Measurements from ENCODE around the gene FXYD3.

FXYD3 gene

DNA sequence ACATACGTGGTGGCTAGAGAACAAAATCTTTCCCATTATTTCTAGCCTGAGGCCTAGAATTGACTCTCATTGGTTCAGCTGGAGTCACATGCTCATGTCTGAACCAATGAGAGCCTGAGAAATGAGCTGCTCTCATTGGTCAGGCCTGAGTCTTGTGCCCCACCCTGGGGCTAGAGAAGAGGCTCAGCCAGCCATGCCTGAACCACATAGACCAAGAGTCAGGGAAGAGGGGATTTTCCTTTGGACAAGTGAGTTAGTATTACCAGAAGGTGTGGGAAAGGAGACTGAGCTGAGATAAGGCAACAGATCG is 45.8 kb downstream of the FXYD3 start:
- no peak for DNase-seq (ENCODE audit: low read depth in 2 of 2)

DNA sequence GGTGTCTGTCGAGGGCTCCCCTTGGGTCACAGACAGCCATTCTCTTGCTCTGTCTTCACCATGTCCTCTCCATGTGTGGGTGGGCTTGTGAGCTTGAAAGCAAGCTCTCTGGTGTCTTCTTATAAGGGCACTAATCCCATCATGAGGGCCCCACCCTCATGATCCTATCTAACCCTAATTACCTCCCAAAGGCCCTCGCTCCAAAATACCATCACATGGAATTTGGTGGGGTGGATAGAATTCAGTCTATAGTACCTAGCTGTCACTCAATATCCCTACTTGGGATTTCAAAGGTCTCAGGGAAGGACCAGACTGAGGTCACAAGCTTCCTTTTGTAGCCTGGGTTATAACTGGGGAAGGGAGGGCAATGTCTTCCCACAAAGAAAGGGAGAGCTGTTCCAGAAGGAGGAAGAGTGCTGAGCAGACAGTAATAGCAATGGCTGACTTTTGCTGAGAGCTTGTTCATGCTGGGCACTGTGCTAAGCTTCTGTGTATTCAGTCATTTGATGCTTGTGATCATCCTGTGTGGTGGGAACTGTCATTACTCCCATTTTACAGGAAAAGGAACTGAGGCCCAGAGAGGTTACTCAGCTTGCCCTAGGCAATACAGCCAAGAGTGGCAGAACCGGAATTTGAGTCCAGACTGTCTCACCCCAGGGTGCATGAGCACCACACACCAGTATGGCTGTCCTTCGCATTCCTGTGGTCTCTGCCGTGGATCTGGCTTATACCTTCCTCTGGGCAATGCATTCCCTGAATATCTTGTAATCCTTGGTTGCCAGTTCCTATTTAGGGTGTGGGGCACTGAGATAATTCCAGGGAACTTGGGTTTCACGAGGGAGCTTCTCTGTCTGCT is 47.1 kb downstream of the FXYD3 start:
- DNase-seq (ENCODE audit: low read depth in 2 of 2): no peak

DNA sequence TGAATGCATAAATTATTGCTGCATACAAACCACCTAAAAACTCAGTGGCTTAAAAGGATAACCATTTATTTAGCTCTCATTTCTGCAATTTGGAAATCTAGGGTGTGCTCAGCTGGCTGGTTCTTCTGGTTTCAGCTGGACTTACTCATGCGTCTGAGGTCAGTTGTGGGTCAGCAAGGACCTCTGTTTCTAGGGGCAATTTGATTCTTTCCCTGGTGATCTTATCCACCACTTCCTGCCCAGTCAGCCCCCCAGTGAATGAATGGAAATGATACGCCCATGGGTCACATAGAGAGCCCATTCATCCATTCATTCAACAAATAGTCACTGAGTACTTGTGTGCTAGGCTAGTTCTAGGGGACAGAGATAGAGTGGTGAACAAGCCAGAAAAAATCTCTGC is 48.8 kb downstream of the FXYD3 start:
- DNase-seq (ENCODE audit: low read depth in 2 of 2): no peak

DNA sequence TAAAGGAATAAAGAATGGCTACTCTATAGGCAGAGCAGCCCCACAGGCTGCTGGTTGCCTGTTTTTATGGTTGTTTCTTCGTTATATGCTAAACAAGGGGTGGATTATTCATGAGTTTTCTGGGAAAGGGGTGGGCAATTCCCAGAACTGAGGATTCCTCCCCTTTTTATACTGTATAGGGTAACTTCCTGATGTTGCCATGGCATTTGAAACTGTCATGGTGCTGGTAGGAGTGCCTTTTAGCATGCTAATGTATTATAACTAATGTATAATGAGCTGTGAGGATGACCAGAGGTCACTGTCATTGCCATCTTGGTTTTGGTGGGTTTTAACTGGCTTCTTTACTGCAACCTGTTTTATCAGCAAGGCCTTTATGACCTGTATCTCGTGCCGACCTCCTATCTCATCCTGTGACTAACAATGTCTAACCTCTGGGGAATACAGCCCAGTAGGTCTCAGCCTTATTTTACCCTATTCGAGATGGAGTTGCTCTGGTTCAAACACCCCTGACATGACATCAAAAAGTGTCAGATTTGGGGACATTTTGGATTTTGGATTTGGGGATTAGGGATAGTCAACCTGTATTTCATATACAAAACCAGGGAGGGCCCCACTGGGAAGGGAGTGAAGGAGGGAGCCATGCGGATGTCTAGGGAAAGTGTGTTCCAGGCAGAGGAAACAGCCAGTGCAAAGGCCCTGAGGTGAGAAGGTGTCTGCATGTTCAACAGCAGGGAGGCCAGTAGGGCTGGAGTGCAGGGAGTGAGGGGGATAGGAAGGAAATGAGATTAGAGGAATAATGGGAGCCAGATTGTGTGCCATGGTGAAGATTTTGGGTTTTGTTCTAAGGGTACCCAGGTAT is 49.8 kb downstream of the FXYD3 start:
- no peak for DNase-seq (ENCODE audit: low read depth in 2 of 2)

DNA sequence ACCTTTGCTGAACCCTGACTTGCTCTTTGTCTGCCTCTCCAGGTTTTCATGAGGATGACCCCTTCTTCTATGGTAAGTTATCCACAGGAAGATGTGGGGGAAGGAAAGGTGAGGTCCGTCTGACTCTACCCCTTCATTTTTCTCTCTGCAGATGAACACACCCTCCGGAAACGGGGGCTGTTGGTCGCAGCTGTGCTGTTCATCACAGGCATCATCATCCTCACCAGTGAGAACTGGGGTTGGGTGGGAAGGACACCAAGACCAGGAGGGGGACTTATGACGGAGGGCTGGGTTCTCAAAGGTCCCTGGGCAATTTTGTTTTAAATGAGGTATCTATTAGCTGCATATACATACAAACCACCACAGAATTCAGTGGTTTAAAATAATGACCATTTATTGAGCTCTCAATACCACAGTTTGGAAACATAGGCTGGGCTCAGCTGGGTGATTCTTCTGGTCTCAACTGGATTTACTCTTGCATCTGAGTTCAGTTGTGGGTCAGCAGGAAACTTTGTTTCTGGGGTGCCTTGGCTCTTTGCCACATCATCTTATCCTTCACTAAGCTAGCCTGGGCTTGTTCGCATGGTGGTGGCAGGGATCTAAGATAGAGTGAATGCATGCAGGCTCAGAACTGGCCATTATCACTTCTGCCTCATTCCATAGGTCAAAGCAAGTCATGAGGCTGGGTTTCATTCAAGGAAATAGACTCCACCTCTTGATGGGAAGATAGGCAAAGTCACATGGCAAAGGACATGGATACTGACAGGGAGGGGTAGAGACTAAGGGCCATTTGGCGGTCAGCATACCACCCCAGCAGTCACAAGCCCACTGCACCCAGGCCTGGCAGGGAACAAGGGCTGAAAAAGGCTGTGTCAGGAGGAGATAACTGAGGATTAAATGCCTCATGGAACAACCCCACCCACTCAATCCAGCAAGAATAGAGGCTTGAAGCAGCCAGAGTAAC is 50.8 kb downstream of the FXYD3 start:
- no peak for DNase-seq (ENCODE audit: low read depth in 2 of 2)

DNA sequence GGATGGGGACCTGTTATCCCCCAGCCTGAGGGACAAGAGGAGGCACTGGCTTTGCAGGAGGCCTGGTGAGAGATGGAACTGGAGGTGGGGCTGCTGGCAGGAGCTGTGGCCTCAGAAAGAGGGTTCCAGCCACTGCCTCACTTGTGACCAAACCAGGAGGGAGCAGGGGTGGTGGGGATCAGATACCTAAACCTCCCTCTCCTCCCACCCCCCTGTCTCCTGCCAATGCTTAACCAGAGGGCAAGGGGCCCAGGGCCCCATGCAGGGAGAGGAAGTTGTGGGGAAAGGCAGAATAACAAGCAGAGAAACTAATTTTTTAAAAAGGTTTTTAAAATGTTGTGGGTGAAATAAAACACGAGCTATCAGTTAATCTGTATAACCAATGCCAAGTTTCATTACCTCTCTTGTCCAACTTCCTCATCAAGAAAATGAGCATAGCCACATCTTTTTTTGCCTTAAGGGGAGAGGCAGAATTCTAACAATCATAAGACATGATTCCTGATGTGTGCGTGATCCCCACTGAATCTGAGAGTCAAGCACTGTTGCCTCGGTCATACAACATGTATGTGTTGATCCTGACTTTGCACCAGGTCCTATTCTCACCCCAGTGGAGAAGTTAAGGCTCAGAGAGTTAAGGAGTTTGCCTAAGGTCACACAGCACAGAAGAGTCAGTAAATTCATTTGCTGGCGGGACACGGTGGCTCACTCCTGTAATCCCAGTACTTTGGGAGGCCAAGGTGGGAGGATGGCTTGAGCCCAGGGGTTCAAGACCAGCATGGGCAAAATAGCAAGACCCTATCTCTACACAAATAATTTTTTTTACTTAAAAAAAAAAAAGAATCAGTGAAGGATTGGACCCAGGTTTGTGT is 51.9 kb downstream of the FXYD3 start:
- no peak for DNase-seq (ENCODE audit: low read depth in 2 of 2)

DNA sequence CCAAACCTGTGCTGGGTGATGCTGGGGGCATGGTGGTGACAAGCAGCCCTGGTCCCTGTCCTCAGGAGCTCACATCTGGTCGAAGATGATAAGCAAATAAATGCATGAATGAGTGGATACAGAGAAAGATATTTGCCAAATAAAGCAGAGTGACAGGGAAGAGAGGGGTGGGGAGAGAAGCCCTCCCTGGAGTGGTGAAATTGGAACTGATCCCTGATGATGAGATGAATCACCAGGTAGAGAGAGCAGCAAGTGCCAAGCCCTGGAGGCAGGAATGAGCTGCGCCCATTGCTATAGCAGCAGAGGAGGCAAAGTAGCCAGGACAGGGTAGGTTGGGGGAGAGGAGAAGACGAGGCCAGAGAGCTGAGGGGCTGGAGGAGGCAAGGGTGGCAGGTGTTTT is 52.6 kb downstream of the FXYD3 start:
- DNase-seq (ENCODE audit: low read depth in 2 of 2): no peak

DNA sequence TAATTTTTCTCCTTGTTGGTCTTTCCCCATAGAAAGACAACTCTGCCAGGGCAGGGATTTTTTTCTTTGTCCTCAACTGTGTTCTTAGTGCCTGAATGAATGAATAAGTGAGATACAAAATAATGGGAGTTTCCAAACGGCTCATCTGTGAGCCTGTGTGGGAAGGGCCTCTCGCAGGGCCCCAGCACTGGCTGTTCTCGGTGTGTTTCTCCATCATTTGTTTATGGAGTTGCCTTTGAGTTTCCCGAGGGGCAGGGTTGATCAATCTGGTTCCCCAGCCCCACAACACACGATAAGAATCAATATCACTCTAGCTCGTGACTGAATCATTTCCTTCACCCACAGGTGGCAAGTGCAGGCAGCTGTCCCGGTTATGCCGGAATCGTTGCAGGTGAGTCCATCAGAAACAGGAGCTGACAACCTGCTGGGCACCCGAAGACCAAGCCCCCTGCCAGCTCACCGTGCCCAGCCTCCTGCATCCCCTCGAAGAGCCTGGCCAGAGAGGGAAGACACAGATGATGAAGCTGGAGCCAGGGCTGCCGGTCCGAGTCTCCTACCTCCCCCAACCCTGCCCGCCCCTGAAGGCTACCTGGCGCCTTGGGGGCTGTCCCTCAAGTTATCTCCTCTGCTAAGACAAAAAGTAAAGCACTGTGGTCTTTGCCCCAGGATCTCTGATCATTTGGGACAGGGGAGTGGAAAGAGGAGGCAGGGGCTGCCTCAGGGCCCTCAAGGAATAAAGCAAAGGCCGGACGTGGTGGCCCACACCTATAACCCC is 53.8 kb downstream of the FXYD3 start:
- DNase-seq (ENCODE audit: low read depth in 2 of 2): no peak

DNA sequence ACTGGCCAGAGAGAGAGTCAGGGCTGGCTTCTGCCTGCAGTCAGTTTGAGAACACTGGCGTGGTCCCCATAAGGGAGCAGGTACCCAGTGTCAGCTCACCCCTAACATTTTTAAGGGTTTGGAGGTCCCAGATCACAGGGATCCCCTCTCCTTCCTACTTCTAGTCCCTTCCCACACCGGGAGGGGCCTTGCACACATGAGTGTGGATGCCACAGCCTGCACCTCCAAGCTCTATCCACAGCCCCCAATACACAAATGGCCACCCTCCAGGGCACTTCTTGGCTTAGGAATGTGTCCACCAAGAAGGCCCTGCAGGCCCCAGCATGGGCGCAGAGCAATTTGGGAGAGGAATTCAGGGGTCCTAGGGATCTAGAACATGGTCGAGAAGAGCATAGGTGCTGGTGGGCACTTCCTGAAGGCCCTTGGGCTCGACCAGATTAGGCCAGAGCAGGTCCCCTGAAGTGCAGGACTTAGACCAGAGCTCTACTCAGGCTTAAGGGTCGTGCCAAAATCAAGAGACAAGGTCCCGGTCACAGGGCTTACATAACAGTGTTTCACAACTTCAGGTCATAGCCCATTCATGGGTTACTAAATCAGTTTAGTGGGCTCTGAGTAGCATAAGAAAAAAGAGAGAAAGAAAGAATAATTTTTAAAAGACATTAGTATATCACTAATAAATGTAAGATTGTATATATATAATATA is 54.9 kb downstream of the FXYD3 start:
- DNase-seq (ENCODE audit: low read depth in 2 of 2): no peak

DNA sequence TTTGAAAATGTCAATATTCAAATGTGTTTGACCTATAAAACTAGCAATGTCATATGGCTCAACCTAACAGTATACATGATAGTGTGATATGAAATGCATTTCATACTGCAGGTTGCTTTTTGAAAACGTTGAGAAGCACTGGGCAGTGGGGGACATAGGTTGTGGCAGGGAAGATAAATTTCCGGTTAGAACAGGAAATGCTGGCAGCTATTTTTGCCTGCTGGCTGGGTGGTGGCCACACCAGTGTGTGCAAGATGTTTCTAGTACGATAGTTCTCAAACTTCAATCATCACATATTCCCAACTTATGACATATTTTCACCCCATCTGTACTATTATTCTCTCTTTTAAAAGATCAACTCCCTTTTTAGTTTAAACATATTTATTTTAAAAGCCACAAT is 56.1 kb downstream of the FXYD3 start:
- DNase-seq (ENCODE audit: low read depth in 2 of 2): no peak

Data from activated CD8-positive, alpha-beta memory T cell treated with anti-CD3 and anti-CD28 coated beads for 4 hours (primary cell).